AG04450 (cell line): Measurements from ENCODE around the gene JUNB. TPM values are rescaled to one million over a fixed set of nuclear protein-coding genes. Genes with fewer than 3 reads are reported as not detected.

ENCODE experiments used
- CTCF ChIA-PET: fragments of 300-600, 350-600 bp; formaldehyde crosslinking; extraction: SDS; loops from one replicate; lab custom pipeline; 2022; ENCODE audit warnings: antibody characterized with exemption, inconsistent platforms; lab: Charles Lee
- POLR2A ChIA-PET: fragments of 350-600 bp; formaldehyde crosslinking; extraction: SDS; loops from one replicate; lab custom pipeline; 2021; ENCODE audit warnings: antibody characterized with exemption, inconsistent platforms; lab: Yijun Ruan, JAX
- DNase-seq: peaks from one replicate; pipeline ENCODE4 v3.0.0-alpha.2; 2011; ENCODE audit warnings: low read depth, low spot score
- H3K27ac ChIP-seq: one replicate; pipeline ENCODE4 v1.5.1; 2012; ENCODE audit warnings: low read depth, low read length, control low read depth
- H3K27me3 ChIP-seq: one replicate; pipeline ENCODE4 v1.6.0; 2012; ENCODE audit warnings: low read length; ENCODE audit not compliant: control insufficient read depth, insufficient read depth
- H3K4me3 ChIP-seq: 2 replicates; pipeline ENCODE4 v1.5.1; 2011; ENCODE audit warnings: mild to moderate bottlenecking, low read depth, low read length, control low read depth
- H3K9me3 ChIP-seq: 2 replicates; pipeline ENCODE4 v1.5.1; 2012; ENCODE audit warnings: low read length; ENCODE audit not compliant: control insufficient read depth, insufficient read depth
- polyA plus RNA-seq: library from polyadenylated mRNA; depleted of rRNA; stranded (reverse); fragments of >200 nt; gene quantifications from 2 replicates; pipeline ENCODE4 v1.2.3, GENCODE V29; 2011
- TF ChIP-seq, protein P1 (sequence below): IDR thresholded peaks from 2 replicates; pipeline ENCODE4 v1.5.1; 2011; ENCODE audit warnings: low read depth, low read length, control low read depth, inconsistent platforms

JUNB gene
- polyA plus RNA-seq, 1 experiment = 24.1 TPM

DNA sequence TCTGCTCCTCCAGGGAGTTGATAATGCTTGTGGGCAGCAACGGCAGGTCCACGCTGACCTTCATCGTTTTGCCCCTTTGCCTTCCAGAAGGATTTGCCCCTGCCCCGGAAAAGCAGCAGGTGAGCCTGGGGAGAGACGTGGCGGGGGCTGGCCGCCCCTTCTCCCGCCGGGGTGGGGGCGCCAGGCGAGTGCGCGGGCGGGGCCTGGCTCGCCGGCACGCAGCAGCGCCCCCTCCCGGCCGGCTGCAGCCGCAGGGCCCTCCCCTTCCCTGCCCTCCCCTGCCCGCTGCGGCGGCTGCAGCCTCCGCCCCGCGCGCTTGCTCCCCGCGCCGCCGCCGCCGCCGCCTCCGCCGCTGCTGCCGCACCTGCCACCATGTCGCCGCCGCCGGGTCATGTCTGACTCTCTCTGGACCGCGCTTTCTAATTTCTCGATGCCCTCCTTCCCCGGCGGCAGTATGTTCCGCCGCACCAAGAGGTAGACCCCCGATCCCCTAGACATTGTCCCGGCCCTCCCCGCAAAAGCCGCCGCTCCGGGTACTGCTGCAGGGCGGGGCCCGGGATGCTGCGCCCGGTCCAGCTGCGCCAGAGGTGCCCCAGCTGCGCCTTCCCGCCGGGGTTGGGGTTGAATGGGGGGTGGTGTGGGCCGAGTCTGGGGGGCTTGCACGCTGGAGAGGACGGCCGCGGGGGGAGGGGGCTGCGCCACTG is 47.0 kb downstream of the JUNB start, which contains the start of gene MAST1:
TSS of gene MAST1 (plus strand) at position 334 of the 704 bp plus-strand sequence. CDS start at position 392, 58 bp downstream.
- H3K27ac ChIP-seq = no peak within 1 kb of the TSS
- ChIA-PET CTCF (no interaction called here), POLR2A (no interaction called here)
- TF ChIP-seq, protein P1, sequence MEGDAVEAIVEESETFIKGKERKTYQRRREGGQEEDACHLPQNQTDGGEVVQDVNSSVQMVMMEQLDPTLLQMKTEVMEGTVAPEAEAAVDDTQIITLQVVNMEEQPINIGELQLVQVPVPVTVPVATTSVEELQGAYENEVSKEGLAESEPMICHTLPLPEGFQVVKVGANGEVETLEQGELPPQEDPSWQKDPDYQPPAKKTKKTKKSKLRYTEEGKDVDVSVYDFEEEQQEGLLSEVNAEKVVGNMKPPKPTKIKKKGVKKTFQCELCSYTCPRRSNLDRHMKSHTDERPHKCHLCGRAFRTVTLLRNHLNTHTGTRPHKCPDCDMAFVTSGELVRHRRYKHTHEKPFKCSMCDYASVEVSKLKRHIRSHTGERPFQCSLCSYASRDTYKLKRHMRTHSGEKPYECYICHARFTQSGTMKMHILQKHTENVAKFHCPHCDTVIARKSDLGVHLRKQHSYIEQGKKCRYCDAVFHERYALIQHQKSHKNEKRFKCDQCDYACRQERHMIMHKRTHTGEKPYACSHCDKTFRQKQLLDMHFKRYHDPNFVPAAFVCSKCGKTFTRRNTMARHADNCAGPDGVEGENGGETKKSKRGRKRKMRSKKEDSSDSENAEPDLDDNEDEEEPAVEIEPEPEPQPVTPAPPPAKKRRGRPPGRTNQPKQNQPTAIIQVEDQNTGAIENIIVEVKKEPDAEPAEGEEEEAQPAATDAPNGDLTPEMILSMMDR = no peak
- peaks cover 82% of the 10 kb centered on the region for H3K27me3 ChIP-seq
- H3K4me3 ChIP-seq = peak within 1 kb of the TSS; percentile 35
- peaks cover 5% of the 10 kb centered on the region; the same call in 1 of the 2 replicates for H3K9me3 ChIP-seq
- no peak for DNase-seq

- DNase-seq = no peak
- no peak overlapping the region for H3K4me3 ChIP-seq
- TF ChIP-seq, protein P1 = no peak
- ChIA-PET POLR2A (no interaction called here), CTCF (no interaction called here)
- peaks cover 5% of the 10 kb centered on the region; the same call in 1 of the 2 replicates for H3K9me3 ChIP-seq
- peaks cover 79% of the 10 kb centered on the region for H3K27me3 ChIP-seq
- H3K27ac ChIP-seq = no peak overlapping the region
Observed at GRCh38 chr19:12838886-12839756, 47.8 kb downstream of the JUNB start.

DNA sequence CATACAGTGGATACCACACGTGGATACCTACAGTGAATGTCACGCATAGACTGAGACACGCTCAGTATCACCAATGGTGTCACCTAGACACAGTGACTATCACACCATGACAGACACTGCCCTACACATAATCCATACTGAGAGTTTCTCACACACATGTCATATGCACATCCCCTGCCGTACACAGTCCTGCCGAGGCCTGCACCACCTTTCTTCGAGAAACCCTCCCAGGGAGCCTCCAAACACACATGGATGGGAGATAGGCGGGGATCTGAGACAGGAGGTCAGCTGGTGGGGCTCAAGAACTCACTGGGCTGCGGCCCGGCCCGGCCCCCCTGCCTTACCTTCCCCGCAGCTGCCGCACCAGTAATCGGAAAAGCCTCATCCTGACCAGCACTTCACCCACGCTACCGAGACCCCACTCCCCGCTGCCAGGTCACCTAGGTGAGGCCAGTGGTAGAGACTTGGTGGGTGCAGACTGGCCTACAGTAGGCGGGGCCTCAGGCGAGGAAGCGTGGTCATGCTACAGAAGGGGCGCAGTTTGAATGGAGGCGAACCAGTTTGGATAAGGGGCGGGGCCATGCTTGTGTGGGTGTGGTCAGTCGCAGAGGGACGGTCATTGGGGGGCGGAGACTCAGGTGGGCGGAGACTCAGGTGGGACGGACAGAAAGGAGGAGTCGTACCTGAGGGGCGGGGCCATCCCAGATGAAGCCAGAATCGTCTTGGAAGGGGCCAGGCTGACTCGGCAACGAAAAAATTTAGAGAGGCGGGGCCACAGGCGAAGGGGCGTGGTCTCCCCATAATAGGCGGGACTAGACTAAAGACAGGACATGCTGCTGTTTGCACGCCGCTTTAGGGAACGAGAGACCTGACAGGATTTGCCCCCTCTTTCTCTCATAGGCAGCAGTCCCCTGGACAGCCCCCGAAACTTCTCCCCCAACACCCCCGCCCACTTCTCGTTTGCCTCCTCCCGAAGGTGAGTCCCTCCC is 49.1 kb downstream of the JUNB start:
- ChIA-PET CTCF (no interaction called here), POLR2A (no interaction called here)
- no peak overlapping the region for H3K27ac ChIP-seq
- DNase-seq = no peak
- TF ChIP-seq, protein P1 = no peak
- peak overlapping the region; percentile 43 for H3K4me3 ChIP-seq
- peaks cover 67% of the 10 kb centered on the region for H3K27me3 ChIP-seq
- peaks cover 5% of the 10 kb centered on the region; the same call in 1 of the 2 replicates for H3K9me3 ChIP-seq

GRCh38 chr19:12841094-12841493 is 49.8 kb downstream of the JUNB start:
- H3K27me3 ChIP-seq = peaks cover 60% of the 10 kb centered on the region
- no peak overlapping the region for H3K27ac ChIP-seq
- CTCF ChIA-PET = no interaction called here
- POLR2A ChIA-PET = no interaction called here
- TF ChIP-seq, protein P1 = no peak
- peak overlapping the region; percentile 43 for H3K4me3 ChIP-seq
- H3K9me3 ChIP-seq = peaks cover 5% of the 10 kb centered on the region; the same call in 1 of the 2 replicates
- no peak for DNase-seq
